Cerebellar cortex (tissue), 1 donor: ENCODE results near the gene CORIN.
"Not testable (repeated sequence)": the region's sequence is repeated elsewhere in the genome, so short reads cannot be mapped to it uniquely, and the experiment has no call there.

Source experiments
- DNase-seq: peaks from one replicate; pipeline ENCODE4 v3.0.0-alpha.2; 2015; ENCODE audit warnings: low spot score

The CORIN gene

GRCh38 chr4:47562297-47562696 lies 275.6 kb downstream of the CORIN start:
- no peak for DNase-seq

GRCh38 chr4:47561331-47561730 lies 276.5 kb downstream of the CORIN start:
- no peak for DNase-seq

GRCh38 chr4:47560682-47561081 lies 277.2 kb downstream of the CORIN start:
- no peak for DNase-seq

- no peak for DNase-seq
These were observed 280.6 kb downstream of the CORIN start for GRCh38 chr4:47557255-47557654.

GRCh38 chr4:47555920-47556319 lies 281.9 kb downstream of the CORIN start:
- not testable (repeated sequence) for DNase-seq

- no peak for DNase-seq
These were observed 284.3 kb downstream of the CORIN start for GRCh38 chr4:47553329-47554125.

GRCh38 chr4:47551682-47552081 lies 286.2 kb downstream of the CORIN start:
- DNase-seq = no peak

- DNase-seq = no peak
These were observed 286.8 kb downstream of the CORIN start for GRCh38 chr4:47550899-47551548.

GRCh38 chr4:47550357-47550756 lies 287.5 kb downstream of the CORIN start:
- DNase-seq = not testable (repeated sequence)
